H1 (cell line): ENCODE measurements around the gene PLCB2. TPM values are rescaled to one million over a fixed set of nuclear protein-coding genes. Genes with fewer than 3 reads are reported as not detected.

ENCODE experiments used
- CTCF ChIA-PET: fragments of 300-600 bp; sonication (Branson Sonifier 250); formaldehyde crosslinking; loops from one replicate; lab custom pipeline; 2021; ENCODE audit not compliant: partially characterized antibody; lab: Charles Lee
- POLR2A ChIA-PET: fragments of 300-600 bp; sonication (Branson Sonifier 250); formaldehyde crosslinking; loops from one replicate; lab custom pipeline; 2021; ENCODE audit warnings: inconsistent platforms; ENCODE audit not compliant: partially characterized antibody; lab: Charles Lee
- DNase-seq, 2 experiments: peaks; one replicate each; pipeline versions ENCODE4 v3.0.0 to v3.0.0-alpha.2; 2010 to 2022; ENCODE audit warnings: low spot score in 2 of 2, low read depth in 1 of 2, mixed read lengths in 1 of 2
- FAIRE-seq: peaks from 2 replicates; lab custom pipeline; 2011; peaks lifted over from hg19 to GRCh38; lab: Jason Lieb, UNC
- H2AFZ ChIP-seq: 2 replicates; pipeline ENCODE4 v1.8.1; 2012; ENCODE audit warnings: low read length, inconsistent platforms
- H2AK5ac ChIP-seq: 2 replicates; pipeline ENCODE4 v1.6.1; 2013; ENCODE audit warnings: low read depth, low read length
- H2BK120ac ChIP-seq: replicated peaks from 2 replicates; pipeline ENCODE3; 2013; ENCODE audit warnings: low read depth, low read length, inconsistent platforms
- H2BK12ac ChIP-seq: 2 replicates; pipeline ENCODE4 v1.6.1; 2013; ENCODE audit warnings: low read depth, low read length
- H2BK15ac ChIP-seq: 2 replicates; pipeline ENCODE4 v1.6.1; 2013; ENCODE audit warnings: low read length
- H2BK20ac ChIP-seq: 2 replicates; pipeline ENCODE4 v1.6.1; 2013; ENCODE audit warnings: low read length
- H2BK5ac ChIP-seq: 2 replicates; pipeline ENCODE4 v1.6.1; 2013; ENCODE audit warnings: low read depth, low read length
- H3K14ac ChIP-seq: 2 replicates; pipeline ENCODE4 v1.6.1; 2013; ENCODE audit warnings: inconsistent platforms; ENCODE audit not compliant: insufficient read length
- H3K18ac ChIP-seq: 2 replicates; pipeline ENCODE4 v1.6.1; 2013; ENCODE audit warnings: low read length; ENCODE audit errors: extremely low read depth
- H3K23ac ChIP-seq: 2 replicates; pipeline ENCODE4 v1.6.1; 2013; ENCODE audit warnings: inconsistent platforms; ENCODE audit not compliant: insufficient read length
- H3K23me2 ChIP-seq: 2 replicates; pipeline ENCODE4 v1.6.1; 2013; ENCODE audit warnings: low read depth, low read length
- H3K27ac ChIP-seq: 2 replicates; pipeline ENCODE4 v1.6.1; 2011; ENCODE audit warnings: low read depth, low read length, inconsistent platforms
- H3K27me3 ChIP-seq, 4 experiments: replicated peaks in 1 of 4; 1 replicate in 1 of 4; 2 replicates in 3 of 4; pipeline versions ENCODE4 v1.6.1 to v1.8.1; 2011 to 2013; ENCODE audit warnings: low read length in 3 of 4, mild to moderate bottlenecking in 3 of 4, inconsistent platforms in 2 of 4, mixed read lengths in 2 of 4, moderate library complexity in 1 of 4; ENCODE audit not compliant: control insufficient read depth in 3 of 4, insufficient read depth in 3 of 4; ENCODE audit errors: extremely low read depth in 1 of 4
- H3K36me3 ChIP-seq, 4 experiments: 2 replicates each; pipeline versions ENCODE4 v1.6.1 to v1.8.1; 2011 to 2013; ENCODE audit warnings: mild to moderate bottlenecking in 4 of 4, low read length in 3 of 4, moderate library complexity in 2 of 4, control low read depth in 1 of 4, inconsistent platforms in 1 of 4; ENCODE audit not compliant: insufficient read depth in 4 of 4, control insufficient read depth in 2 of 4
- H3K4ac ChIP-seq: replicated peaks from 2 replicates; pipeline ENCODE3; 2013; ENCODE audit warnings: low read length, low read depth, mixed read lengths, inconsistent platforms; ENCODE audit not compliant: insufficient read length
- H3K4me1 ChIP-seq, 4 experiments: replicated peaks in 1 of 4; 1 replicate in 1 of 4; 2 replicates in 3 of 4; pipeline versions ENCODE4 v1.6.1 to v1.8.1; 2011 to 2013; ENCODE audit warnings: low read length in 3 of 4, inconsistent platforms in 2 of 4, mixed read lengths in 1 of 4; ENCODE audit not compliant: insufficient read depth in 4 of 4, control insufficient read depth in 3 of 4
- H3K4me2 ChIP-seq, 2 experiments: 2 replicates each; pipeline versions ENCODE4 v1.6.1 to v1.8.1; 2011 to 2013; ENCODE audit warnings: low read depth in 2 of 2, low read length in 2 of 2, control low read depth in 1 of 2, inconsistent platforms in 1 of 2, mild to moderate bottlenecking in 1 of 2; ENCODE audit not compliant: insufficient read depth in 1 of 2
- H3K4me3 ChIP-seq, 4 experiments: fragments of 200-600, 300-600 bp in 1 of 4; sonication (generic), shearing (Covaris generic), sonication (Bioruptor Twin) in 1 of 4; 2 replicates each; pipeline versions ENCODE4 v1.5.1 to v1.8.1; 2011 to 2016; ENCODE audit warnings: low read length in 4 of 4, low read depth in 3 of 4, control low read depth in 2 of 4, inconsistent platforms in 2 of 4, mild to moderate bottlenecking in 2 of 4, mixed read lengths in 1 of 4, moderate library complexity in 1 of 4; ENCODE audit not compliant: insufficient read depth in 2 of 4; ENCODE audit errors: extremely low read depth in 1 of 4
- H3K56ac ChIP-seq: replicated peaks from 2 replicates; pipeline ENCODE3; 2013; ENCODE audit warnings: low read depth, mild to moderate bottlenecking, mixed read lengths, low read length, inconsistent platforms; ENCODE audit not compliant: insufficient read length
- H3K79me1 ChIP-seq: 2 replicates; pipeline ENCODE4 v1.6.1; 2013; ENCODE audit warnings: low read depth, low read length, control low read depth
- H3K79me2 ChIP-seq, 2 experiments: 2 replicates each; pipeline versions ENCODE4 v1.6.1 to v1.8.1; 2012 to 2013; ENCODE audit warnings: low read length in 2 of 2, mild to moderate bottlenecking in 2 of 2, inconsistent platforms in 1 of 2; ENCODE audit not compliant: insufficient read depth in 2 of 2, control insufficient read depth in 1 of 2
- H3K9ac ChIP-seq, 4 experiments: replicated peaks in 1 of 4; 1 replicate in 1 of 4; 2 replicates in 3 of 4; pipeline versions ENCODE4 v1.6.1 to v1.8.1; 2011 to 2013; ENCODE audit warnings: low read depth in 3 of 4, low read length in 3 of 4, control low read depth in 2 of 4, mild to moderate bottlenecking in 2 of 4, moderate library complexity in 2 of 4, inconsistent platforms in 1 of 4; ENCODE audit errors: extremely low read depth in 1 of 4
- H3K9me3 ChIP-seq, 2 experiments: 2 replicates each; pipeline versions ENCODE4 v1.6.1 to v1.8.1; 2012 to 2013; ENCODE audit warnings: mild to moderate bottlenecking in 2 of 2, moderate library complexity in 2 of 2, control low read depth in 1 of 2, inconsistent platforms in 1 of 2, low read depth in 1 of 2, low read length in 1 of 2, mixed read lengths in 1 of 2; ENCODE audit not compliant: insufficient read depth in 2 of 2
- H4K20me1 ChIP-seq, 2 experiments: replicated peaks in 1 of 2; 2 replicates each; pipeline versions ENCODE3 to v1.8.1; 2011 to 2013; ENCODE audit warnings: inconsistent platforms in 2 of 2, low read length in 2 of 2, mild to moderate bottlenecking in 1 of 2; ENCODE audit not compliant: insufficient read depth in 2 of 2, control insufficient read depth in 1 of 2
- H4K5ac ChIP-seq: 2 replicates; pipeline ENCODE4 v1.6.1; 2013; ENCODE audit warnings: low read length, low read depth, mixed read lengths, inconsistent platforms; ENCODE audit not compliant: insufficient read length
- H4K8ac ChIP-seq: 2 replicates; pipeline ENCODE4 v1.8.0; 2013; ENCODE audit warnings: mild to moderate bottlenecking, moderate library complexity, low read length, inconsistent platforms; ENCODE audit not compliant: insufficient read depth; ENCODE audit errors: extremely low read depth
- H4K91ac ChIP-seq: replicated peaks from 2 replicates; pipeline ENCODE3; 2013; ENCODE audit warnings: low read length, mixed read lengths, inconsistent platforms; ENCODE audit not compliant: insufficient read length
- ATF3 ChIP-seq: IDR thresholded peaks from 2 replicates; pipeline ENCODE4 v1.6.1; 2011; ENCODE audit warnings: low read depth, mild to moderate bottlenecking, low read length; ENCODE audit not compliant: insufficient read depth
- BCL11A ChIP-seq, 2 experiments: IDR thresholded peaks; one replicate each; pipeline ENCODE4 v1.6.1; 2011; ENCODE audit warnings: low read depth in 2 of 2, low read length in 2 of 2, mild to moderate bottlenecking in 2 of 2
- CREB1 ChIP-seq: IDR thresholded peaks from 2 replicates; pipeline ENCODE4 v1.6.1; 2012; ENCODE audit warnings: inconsistent platforms
- GABPA ChIP-seq: IDR thresholded peaks from 2 replicates; pipeline ENCODE4 v1.6.1; 2011; ENCODE audit warnings: mild to moderate bottlenecking, low read length, moderate library complexity, borderline replicate concordance; ENCODE audit not compliant: insufficient read depth
- KDM1A ChIP-seq: fragments of 200-600, 300-600 bp; sonication (generic); IDR thresholded peaks from 2 replicates; pipeline ENCODE4 v1.7.1; 2016; ENCODE audit warnings: mild to moderate bottlenecking, low read length, borderline replicate concordance
- KDM4A ChIP-seq: IDR thresholded peaks from one replicate; pipeline ENCODE4 v1.7.1; 2012; ENCODE audit warnings: low read depth, mild to moderate bottlenecking, moderate library complexity, low read length, inconsistent platforms; ENCODE audit not compliant: severe bottlenecking
- TCF12 ChIP-seq: IDR thresholded peaks from 2 replicates; pipeline ENCODE4 v1.6.1; 2011; ENCODE audit warnings: low read depth, mild to moderate bottlenecking, low read length
- ZNF274 ChIP-seq: IDR thresholded peaks from 2 replicates; pipeline ENCODE4 v1.7.0; 2012; ENCODE audit warnings: low read length, borderline replicate concordance; ENCODE audit errors: extremely low read depth
- WGBS, 2 experiments: shearing (Covaris generic) in 1 of 2; methylation state at CpG; one replicate each; pipeline versions ENCODE4 v1.1.6 to v1.1.7; 2013 to 2015; ENCODE audit warnings: low lambda C conversion rate in 2 of 2, mixed read lengths in 2 of 2, inconsistent platforms in 1 of 2, low coverage in 1 of 2, missing lambda C conversion rate in 1 of 2; ENCODE audit not compliant: insufficient replicate concordance in 2 of 2, insufficient coverage in 1 of 2, insufficient read length in 1 of 2; ENCODE audit errors: extremely low coverage in 1 of 2, missing lambda C conversion rate in 1 of 2; 5-methylcytosine and 5-hydroxymethylcytosine counted together
- polyA plus RNA-seq, 7 experiments: library from polyadenylated mRNA; depleted of rRNA in 3 of 7; stranded (reverse) in 5 of 7; unstranded in 2 of 7; fragments of >200 nt in 5 of 7; fragments of 200-250 nt in 2 of 7; gene quantifications; 1 replicate in 5 of 7; 2 replicates in 1 of 7; 4 replicates in 1 of 7; pipeline versions ENCODE4 v1.2.1 to v1.2.3, GENCODE V29; 2011 to 2013; ENCODE audit warnings: missing spikeins in 2 of 7, mixed read lengths in 2 of 7
- total RNA-seq: library from RNA; stranded (reverse); fragmentation: NEBNext Ultra II Directional; extraction: Animal tissue kit (Norgen Biotek cat#: 25700); gene quantifications from 2 replicates; pipeline ENCODE4 v1.2.1, GENCODE V29; 2021

PLCB2 gene
- total and polyA plus RNA-seq, 2 of the 8 experiments (the other 6 are each of a cell fraction or from before 2014, with no cell fraction given) = 7.2 to 8.4 TPM

DNA sequence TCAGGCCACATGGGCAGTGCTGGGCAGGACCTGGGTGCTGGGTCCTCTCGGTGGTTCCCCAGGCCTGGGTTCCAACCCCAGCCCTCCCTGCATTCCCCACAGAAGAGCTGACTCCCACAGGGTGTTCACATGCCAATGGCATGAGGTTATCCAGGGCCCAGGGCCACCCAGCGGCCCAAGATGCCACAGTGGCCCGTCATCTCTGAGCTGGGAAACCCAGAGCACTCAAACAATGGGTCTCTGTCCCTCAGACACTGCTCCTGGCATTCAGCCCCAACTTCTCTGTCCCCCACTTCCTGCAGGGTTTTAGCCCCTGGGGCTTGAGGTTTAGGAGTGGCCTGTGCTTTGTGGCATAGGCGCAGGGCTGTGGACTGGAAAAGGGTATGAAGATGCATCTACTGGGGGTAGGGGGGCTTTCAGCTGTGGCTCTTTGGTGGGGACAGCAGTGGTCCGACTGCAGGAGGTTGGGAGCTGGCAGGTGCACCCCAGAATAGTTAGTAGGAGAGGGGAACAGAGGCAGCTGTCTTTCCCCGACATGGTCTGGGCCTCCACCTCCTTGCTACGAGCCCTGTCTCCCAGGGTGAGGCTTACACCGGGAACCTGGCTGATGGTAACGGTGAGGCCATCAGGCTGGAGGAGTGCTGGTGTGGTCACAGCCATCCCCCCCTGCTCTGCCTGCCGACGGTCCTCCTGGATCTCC, 31.3 kb upstream of the PLCB2 start:
- H3K9ac ChIP-seq = no peak overlapping the region
- H3K27ac ChIP-seq = no peak overlapping the region

More for the DNA sequence above, 31.3 kb upstream of the PLCB2 start:
- Histone ChIP-seq H3K4me3 (no peak overlapping the region), H2BK12ac (peak overlapping the region; percentile 92; the same call in 1 of the 2 replicates), H4K91ac (no peak overlapping the region), H3K9me3 (no peaks in the 10 kb centered on the region), H3K56ac (no peak overlapping the region), H2BK15ac (peak overlapping the region; percentile 88; the same call in 1 of the 2 replicates), H4K8ac (peak overlapping the region; percentile 20; the same call in 1 of the 2 replicates), H3K23ac (no peak overlapping the region), H3K27me3 (peaks cover 0 to 4% (median under 1%) of the 10 kb centered on the region in 4 experiments; a peak in 1 of 7 replicates), H3K79me2 (no peaks in the 10 kb centered on the region), H4K5ac (no peak overlapping the region), H3K18ac (no peak overlapping the region)
- 92% methylated on average over 11 of the region's 11 CpGs; no CpG with 5 or more reads in 1 of the 2 experiments for WGBS, 2 experiments
- TF ChIP-seq BCL11A (IDR thresholded peaks at IDR 0.05; ENCODE audit: low read depth in 2 of 2, low read length in 2 of 2) (no peak), KDM1A (no peak), KDM4A (no peak), GABPA (no peak), TCF12 (no peak), CREB1 (no peak), ZNF274 (no peak), ATF3 (no peak)
- TF ChIP-seq, all 59 proteins: peak for 0
- Histone ChIP-seq H3K4me1 (peaks cover 0 to 40% (median 25%) of the 10 kb centered on the region in 4 experiments; a peak in 6 of 7 replicates), H2AK5ac (peak overlapping the region; percentile 28; the same call in 1 of the 2 replicates), H3K36me3 (no peaks in the 10 kb centered on the region), H3K23me2 (no peaks in the 10 kb centered on the region), H2BK120ac (no peak overlapping the region), H2BK20ac (peak overlapping the region; percentile 15), H4K20me1 (no peaks in the 10 kb centered on the region), H3K14ac (no peak overlapping the region), H2BK5ac (0 out of 2 replicates have a peak overlapping the region, but pooled peaks have one; percentile 52), H2AFZ (no peak overlapping the region), H3K4ac (no peak overlapping the region), H3K4me2 (no peak overlapping the region), H3K79me1 (no peaks in the 10 kb centered on the region)
- no peak for FAIRE-seq
- no peak for DNase-seq
- POLR2A ChIA-PET = interaction anchor here (0.5 to 8.1 kb wide), 6 partner anchors 12 to 83 kb away, joined by 3 to 66 read pairs (median 6); partner anchors contain the start of gene INAFM2
- CTCF ChIA-PET = interaction anchor here (0.6 to 27.4 kb wide), 24 partner anchors 12 to 302 kb away, joined by 3 to 584 read pairs (median 8); partner anchors contain the start of genes ANKRD63, DISP2, INAFM2 and IVD
